NCI-H82 treated with DMSO at 0.1 percent for 48 hours (cell line): ENCODE data around the gene TBC1D3.
"Not testable (repeated sequence)": the region's sequence is repeated elsewhere in the genome, so short reads cannot be mapped to it uniquely, and the experiment has no call there.

Experiments
- DNase-seq: peaks from one replicate; lab custom pipeline; 2025; ENCODE audit not compliant: unreplicated experiment; lab: John Stamatoyannopoulos, UW

TBC1D3 gene

GRCh38 chr17:38192455-38192854 lies at the start of gene TBC1D3:
TSS of gene TBC1D3 (minus strand) at chr17:38192555. CDS start at chr17:38191029, 1,526 bp downstream.
- DNase-seq: not testable (repeated sequence)

- DNase-seq: not testable (repeated sequence)
Observed at GRCh38 chr17:38232790-38233189, 40.4 kb upstream of the TBC1D3 start.

- DNase-seq: not testable (repeated sequence)
Observed at GRCh38 chr17:38225844-38226495, 33.6 kb upstream of the TBC1D3 start.

- not testable (repeated sequence) for DNase-seq
Observed at GRCh38 chr17:38220867-38221266, 28.5 kb upstream of the TBC1D3 start.

GRCh38 chr17:38200271-38200670 lies 7.9 kb upstream of the TBC1D3 start:
- DNase-seq: not testable (repeated sequence)

- DNase-seq: not testable (repeated sequence)
Observed at GRCh38 chr17:38134860-38135259, 57.5 kb downstream of the TBC1D3 start.
